GM19193 (cell line): ENCODE data around the gene STPG4.

Experiments
- POLR2A ChIP-seq: IDR thresholded peaks from 4 replicates; pipeline ENCODE4 v1.6.1; 2011; ENCODE audit not compliant: insufficient read depth, insufficient read length; ENCODE audit errors: extremely low read depth

Gene STPG4

GRCh38 chr2:47098953-47099352, 56.2 kb downstream of the STPG4 start:
- no peak for TF ChIP-seq POLR2A

GRCh38 chr2:47097563-47097962, 57.5 kb downstream of the STPG4 start:
- no peak for TF ChIP-seq POLR2A

GRCh38 chr2:47096451-47096850, 58.7 kb downstream of the STPG4 start:
- no peak for TF ChIP-seq POLR2A

GRCh38 chr2:47095349-47096020, 59.6 kb downstream of the STPG4 start:
- TF ChIP-seq POLR2A: no peak

- TF ChIP-seq POLR2A: no peak
Measured at GRCh38 chr2:47094511-47095142, 60.5 kb downstream of the STPG4 start.

- no peak for TF ChIP-seq POLR2A
Measured at GRCh38 chr2:47093626-47094025, 61.5 kb downstream of the STPG4 start.

- TF ChIP-seq POLR2A: no peak
Measured at GRCh38 chr2:47092465-47092864, 62.6 kb downstream of the STPG4 start.

- TF ChIP-seq POLR2A: no peak
Measured at GRCh38 chr2:47091118-47091517, 64.0 kb downstream of the STPG4 start.

- no peak for TF ChIP-seq POLR2A
Measured at GRCh38 chr2:47089083-47089464, 66.0 kb downstream of the STPG4 start.

- no peak for TF ChIP-seq POLR2A
Measured at GRCh38 chr2:47088371-47089082, 66.6 kb downstream of the STPG4 start.

- TF ChIP-seq POLR2A: no peak
Measured at GRCh38 chr2:47087051-47087450, 68.1 kb downstream of the STPG4 start.

- TF ChIP-seq POLR2A: no peak
Measured at GRCh38 chr2:47086571-47086970, 68.5 kb downstream of the STPG4 start.

GRCh38 chr2:47086054-47086471, 69.0 kb downstream of the STPG4 start:
- no peak for TF ChIP-seq POLR2A

GRCh38 chr2:47083886-47084687, 71.0 kb downstream of the STPG4 start:
- no peak for TF ChIP-seq POLR2A

- TF ChIP-seq POLR2A: no peak
Measured at GRCh38 chr2:47083485-47083884, 71.6 kb downstream of the STPG4 start.
